Measurements from ENCODE around the gene EIF4ENIF1. TPM values are rescaled to one million over a fixed set of nuclear protein-coding genes. Genes with fewer than 3 reads are reported as not detected.

The EIF4ENIF1 gene
- total and polyA plus RNA-seq, 2 donors (not counting 3 experiments of a cell fraction or from before 2014, with no cell fraction given) = 22.8 to 38.7 TPM

GRCh38 chr22:31509061-31509762 lies 19.6 kb upstream of the EIF4ENIF1 start:
- intact Hi-C loops (cut with micrococcal nuclease) = no loop called here
- Histone ChIP-seq H3K9me1 (replicated peaks; ENCODE audit: control insufficient read depth, extremely low read depth, insufficient read depth, low read length) (no peaks in the 10 kb centered on the region), H3K4me3 (replicated peaks in 1 of 3; ENCODE audit: insufficient read depth in 1 of 3, low read depth in 1 of 3, low read length in 3 of 3) (no peak overlapping the region), H3K27me3 (ENCODE audit: control insufficient read depth in 2 of 2, insufficient read depth in 2 of 2, low read length in 2 of 2) (no peaks in the 10 kb centered on the region), H3K36me3 (ENCODE audit: control insufficient read depth in 2 of 2, extremely low read depth in 1 of 2, insufficient read depth in 2 of 2, low read length in 2 of 2) (no peaks in the 10 kb centered on the region), H3K27ac (ENCODE audit: insufficient read depth, low read depth, low read length) (no peak overlapping the region), H2AFZ (ENCODE audit: low read depth, low read length) (no peak overlapping the region), H3K9me3 (replicated peaks; ENCODE audit: control insufficient read depth, insufficient read depth, low read length) (no peaks in the 10 kb centered on the region), H3K4me1 (ENCODE audit: control insufficient read depth, extremely low read depth, insufficient read depth, low read length) (no peaks in the 10 kb centered on the region), H3K79me2 (ENCODE audit: control insufficient read depth, insufficient read depth, low read length) (peaks cover 8% of the 10 kb centered on the region), H3K9ac (replicated peaks; ENCODE audit: extremely low read depth, insufficient read depth, low read length) (no peak overlapping the region), H3K4me2 (ENCODE audit: insufficient read depth, low read length) (no peak overlapping the region), H4K20me1 (replicated peaks; ENCODE audit: control insufficient read depth, extremely low read depth, insufficient read depth, low read length) (no peaks in the 10 kb centered on the region)
- DNase-seq (ENCODE audit: low read depth, low spot score) (no peak), FAIRE-seq (no peak)
- CTCF ChIA-PET = no interaction called here
- dilution Hi-C loops (cut with MboI; ENCODE audit: extremely low pct_ligation_motif_present, low sequenced_read_pairs) = no loop called here
- BruUV-seq (replicated peaks) = no TSS peak
- POLR2A ChIA-PET = no interaction called here
- TF ChIP-seq FOS (IDR thresholded peaks at IDR 0.05; ENCODE audit: borderline replicate concordance, insufficient read depth, low read length) = no peak
- TF ChIP-seq POLR2AphosphoS5 (IDR thresholded peaks at IDR 0.05; ENCODE audit: insufficient read depth, low read depth, low read length) = no peak

GRCh38 chr22:31508536-31508935 lies 18.9 kb upstream of the EIF4ENIF1 start:
- Histone ChIP-seq H3K36me3 (ENCODE audit: control insufficient read depth in 2 of 2, extremely low read depth in 1 of 2, insufficient read depth in 2 of 2, low read length in 2 of 2) (no peaks in the 10 kb centered on the region), H4K20me1 (replicated peaks; ENCODE audit: control insufficient read depth, extremely low read depth, insufficient read depth, low read length) (no peaks in the 10 kb centered on the region), H3K9me3 (replicated peaks; ENCODE audit: control insufficient read depth, insufficient read depth, low read length) (no peaks in the 10 kb centered on the region), H2AFZ (ENCODE audit: low read depth, low read length) (no peak overlapping the region), H3K9ac (replicated peaks; ENCODE audit: extremely low read depth, insufficient read depth, low read length) (no peak overlapping the region), H3K27ac (ENCODE audit: insufficient read depth, low read depth, low read length) (no peak overlapping the region), H3K4me3 (replicated peaks in 1 of 3; ENCODE audit: insufficient read depth in 1 of 3, low read depth in 1 of 3, low read length in 3 of 3) (no peak overlapping the region), H3K4me2 (ENCODE audit: insufficient read depth, low read length) (no peak overlapping the region), H3K4me1 (ENCODE audit: control insufficient read depth, extremely low read depth, insufficient read depth, low read length) (no peaks in the 10 kb centered on the region), H3K27me3 (ENCODE audit: control insufficient read depth in 2 of 2, insufficient read depth in 2 of 2, low read length in 2 of 2) (no peaks in the 10 kb centered on the region), H3K9me1 (replicated peaks; ENCODE audit: control insufficient read depth, extremely low read depth, insufficient read depth, low read length) (no peaks in the 10 kb centered on the region), H3K79me2 (ENCODE audit: control insufficient read depth, insufficient read depth, low read length) (peaks cover 8% of the 10 kb centered on the region)
- no peak for TF ChIP-seq JUN (IDR thresholded peaks at IDR 0.05; ENCODE audit: borderline replicate concordance, insufficient read depth, insufficient read length, low read depth)
- no peak for TF ChIP-seq MAX (IDR thresholded peaks at IDR 0.05; ENCODE audit: insufficient read depth, insufficient read length)
- no peak for TF ChIP-seq EZH2 (IDR thresholded peaks at IDR 0.05; ENCODE audit: borderline replicate concordance, low read depth, low read length, severe bottlenecking)
- no peak for TF ChIP-seq FOS (IDR thresholded peaks at IDR 0.05; ENCODE audit: borderline replicate concordance, insufficient read depth, low read length)
- TF ChIP-seq POLR2AphosphoS5 (IDR thresholded peaks at IDR 0.05; ENCODE audit: insufficient read depth, low read depth, low read length) = no peak
- no peak for TF ChIP-seq MYC (IDR thresholded peaks at IDR 0.05; ENCODE audit: low read depth, low read length)
- no peak for TF ChIP-seq CTCF (IDR thresholded peaks at IDR 0.05; ENCODE audit: extremely low read depth in 1 of 2, insufficient read depth in 1 of 2, low read depth in 1 of 2, low read length in 2 of 2)
- no peak for TF ChIP-seq POLR2A (IDR thresholded peaks at IDR 0.05; ENCODE audit: low read depth, low read length)
- no peak for TF ChIP-seq GATA2 (IDR thresholded peaks at IDR 0.05; ENCODE audit: insufficient read depth, insufficient read length, low read depth, low read length)
- intact Hi-C loops (cut with micrococcal nuclease) (no loop called here), dilution Hi-C loops (cut with MboI; ENCODE audit: extremely low pct_ligation_motif_present, low sequenced_read_pairs) (no loop called here)
- ChIA-PET POLR2A (no interaction called here), CTCF (no interaction called here)
- BruUV-seq (replicated peaks) = no TSS peak
- no peak for DNase-seq (ENCODE audit: low read depth, low spot score)
- no peak for FAIRE-seq
